Upper lobe of left lung (tissue), 6 donors: ENCODE measurements around the gene PGPEP1. TPM values are rescaled to one million over a fixed set of nuclear protein-coding genes. Genes with fewer than 3 reads are reported as not detected.

Experiments
- ATAC-seq, 2 donors: fragments of 200-7000 bp; cut with Tn5 transposase; one replicate each; pipeline ENCODE4 v1.9.1; 2022; ENCODE audit warnings: mild to moderate bottlenecking in 2 of 2, moderate library complexity in 2 of 2; ENCODE audit not compliant: low FRiP score in 2 of 2
- DNase-seq, 2 donors: peaks; one replicate each; pipeline ENCODE4 v3.0.0-alpha.2; 2019 to 2020
- H3K27ac ChIP-seq, 4 donors: fragments of 200-600 bp; sonication (generic); one replicate each; pipeline ENCODE4 v1.5.1; 2016 to 2019
- H3K27me3 ChIP-seq, 4 donors: fragments of 200-600 bp; sonication (generic); one replicate each; pipeline ENCODE4 v1.5.1; 2017 to 2019
- H3K36me3 ChIP-seq, 4 donors: fragments of 200-600 bp; sonication (generic); one replicate each; pipeline ENCODE4 v1.5.1; 2016 to 2019
- H3K4me1 ChIP-seq, 4 donors: fragments of 200-600 bp; sonication (generic); one replicate each; pipeline ENCODE4 v1.5.1; 2018 to 2019
- H3K4me3 ChIP-seq, 4 donors: fragments of 200-600 bp; sonication (generic); one replicate each; pipeline ENCODE4 v1.5.1; 2017 to 2019; ENCODE audit warnings: mild to moderate bottlenecking in 2 of 4, moderate library complexity in 1 of 4
- H3K9me3 ChIP-seq, 4 donors: fragments of 200-600 bp; sonication (generic); one replicate each; pipeline ENCODE4 v1.5.1; 2018 to 2019
- EP300 ChIP-seq, 4 donors: sonication (generic); formaldehyde crosslinking; IDR thresholded peaks; one replicate each; pipeline ENCODE4 v1.5.1; 2017; ENCODE audit warnings: antibody characterized with exemption in 4 of 4, control low read depth in 2 of 4
- POLR2A ChIP-seq, 4 donors: fragments of 450-650 bp; IDR thresholded peaks; one replicate each; pipeline ENCODE4 v1.5.1; 2016 to 2017; ENCODE audit warnings: antibody characterized with exemption in 4 of 4, mild to moderate bottlenecking in 2 of 4
- POLR2AphosphoS5 ChIP-seq, 2 donors: sonication (generic); formaldehyde crosslinking; IDR thresholded peaks; one replicate each; pipeline ENCODE4 v1.5.1; 2017; ENCODE audit warnings: antibody characterized with exemption in 2 of 2
- WGBS, 2 donors: methylation state at CpG; one replicate each; pipeline ENCODE4 v1.1.5; 2017 to 2018; 5-methylcytosine and 5-hydroxymethylcytosine counted together
- total RNA-seq, 6 donors: library from RNA; depleted of rRNA in 4 of 6; stranded (reverse); fragments of >200 nt in 4 of 6; gene quantifications; one replicate each; pipeline versions ENCODE4 v1.1.0 to v1.2.1, GENCODE V29; 2016 to 2021
- TF ChIP-seq, protein P1 (sequence below), 6 experiments: fragments of 450-650 bp in 4 of 6; fragments of 200-600 bp in 2 of 6; sonication (generic) in 2 of 6; IDR thresholded peaks; one replicate each; pipeline ENCODE4 v1.5.1; 2016 to 2019; ENCODE audit warnings: antibody characterized with exemption in 6 of 6
- donor health status: DM: no; HTN: no; CAD: no; lungs with moderate emphysema.
- donor health status: DM: no; HTN: yes; CAD: no; lungs with severe emphysema.

The PGPEP1 gene
- total RNA-seq, 6 donors from 2014 or later, result 15.5 to 42.8 (median 28.1) TPM

DNA sequence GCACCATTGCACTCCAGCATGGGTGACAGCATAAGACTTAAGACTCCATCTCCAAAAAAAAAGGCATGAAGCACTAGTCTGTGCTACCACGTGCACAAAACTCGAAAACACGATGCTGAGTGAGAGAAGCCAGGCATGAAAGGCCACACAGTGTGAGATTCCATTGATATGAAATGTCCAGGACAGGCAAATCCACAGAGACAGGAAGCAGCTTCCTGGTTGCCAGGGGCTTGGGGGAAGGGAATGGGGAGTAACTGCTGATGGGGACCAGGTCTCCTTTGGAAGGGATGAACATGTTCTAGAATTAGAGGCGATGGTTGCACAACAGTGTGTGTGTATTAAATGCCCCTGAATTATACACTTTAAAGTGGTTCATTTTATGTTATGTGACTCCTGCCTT, 43.1 kb upstream of the PGPEP1 start:
- H3K36me3 ChIP-seq, result no peaks in the 10 kb centered on the region
- TF ChIP-seq POLR2A (IDR thresholded peaks at IDR 0.05) (no peak), POLR2AphosphoS5 (IDR thresholded peaks at IDR 0.05) (no peak), EP300 (IDR thresholded peaks at IDR 0.05) (no peak)
- TF ChIP-seq, protein P1, sequence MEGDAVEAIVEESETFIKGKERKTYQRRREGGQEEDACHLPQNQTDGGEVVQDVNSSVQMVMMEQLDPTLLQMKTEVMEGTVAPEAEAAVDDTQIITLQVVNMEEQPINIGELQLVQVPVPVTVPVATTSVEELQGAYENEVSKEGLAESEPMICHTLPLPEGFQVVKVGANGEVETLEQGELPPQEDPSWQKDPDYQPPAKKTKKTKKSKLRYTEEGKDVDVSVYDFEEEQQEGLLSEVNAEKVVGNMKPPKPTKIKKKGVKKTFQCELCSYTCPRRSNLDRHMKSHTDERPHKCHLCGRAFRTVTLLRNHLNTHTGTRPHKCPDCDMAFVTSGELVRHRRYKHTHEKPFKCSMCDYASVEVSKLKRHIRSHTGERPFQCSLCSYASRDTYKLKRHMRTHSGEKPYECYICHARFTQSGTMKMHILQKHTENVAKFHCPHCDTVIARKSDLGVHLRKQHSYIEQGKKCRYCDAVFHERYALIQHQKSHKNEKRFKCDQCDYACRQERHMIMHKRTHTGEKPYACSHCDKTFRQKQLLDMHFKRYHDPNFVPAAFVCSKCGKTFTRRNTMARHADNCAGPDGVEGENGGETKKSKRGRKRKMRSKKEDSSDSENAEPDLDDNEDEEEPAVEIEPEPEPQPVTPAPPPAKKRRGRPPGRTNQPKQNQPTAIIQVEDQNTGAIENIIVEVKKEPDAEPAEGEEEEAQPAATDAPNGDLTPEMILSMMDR (IDR thresholded peaks at IDR 0.05), result no peak
- H3K9me3 ChIP-seq, result no peaks in the 10 kb centered on the region
- ATAC-seq (no peak), DNase-seq (no peak)
- no peaks in the 10 kb centered on the region for H3K27me3 ChIP-seq
- peak overlapping the region in 1 of 4 donors; percentile 6 for H3K27ac ChIP-seq
- 44 to 53% methylated on average over 4 of the region's 4 CpGs for WGBS, 2 donors
- H3K4me1 ChIP-seq, result peaks cover 20 to 37% (median 31%) of the 10 kb centered on the region in 4 donors
- H3K4me3 ChIP-seq, result no peak overlapping the region

DNA sequence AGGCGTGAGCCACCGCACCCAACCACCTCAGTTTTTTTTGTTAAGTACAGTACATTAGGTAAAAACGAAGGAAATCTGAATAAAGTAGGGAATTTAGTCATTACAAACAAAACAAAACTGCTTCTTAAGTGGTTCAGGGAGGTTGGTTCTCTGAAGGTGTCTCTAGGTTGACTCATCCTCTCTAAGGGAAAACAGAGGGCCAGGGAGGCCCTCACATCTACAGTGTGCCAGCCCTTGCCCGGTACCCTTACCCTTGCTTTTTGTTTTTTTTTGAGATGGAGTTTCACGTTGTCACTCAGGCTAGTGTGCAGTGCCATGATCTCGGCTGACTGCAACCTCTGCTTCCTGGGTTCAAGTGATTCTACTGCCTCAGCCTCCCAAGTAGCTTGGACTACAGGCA, 41.8 kb upstream of the PGPEP1 start:
- H3K27me3 ChIP-seq, result no peaks in the 10 kb centered on the region
- DNase-seq (no peak), ATAC-seq (no peak)
- H3K4me1 ChIP-seq, result peaks cover 22 to 38% (median 33%) of the 10 kb centered on the region in 4 donors
- TF ChIP-seq POLR2AphosphoS5 (IDR thresholded peaks at IDR 0.05) (no peak), POLR2A (IDR thresholded peaks at IDR 0.05) (no peak), EP300 (IDR thresholded peaks at IDR 0.05) (no peak)
- no peaks in the 10 kb centered on the region for H3K9me3 ChIP-seq
- peak overlapping the region in 1 of 4 donors; percentile 7 for H3K27ac ChIP-seq
- H3K4me3 ChIP-seq, result no peak overlapping the region
- WGBS, 2 donors, result 84 to 88% methylated on average over 6 of the region's 6 CpGs
- H3K36me3 ChIP-seq, result no peaks in the 10 kb centered on the region

DNA sequence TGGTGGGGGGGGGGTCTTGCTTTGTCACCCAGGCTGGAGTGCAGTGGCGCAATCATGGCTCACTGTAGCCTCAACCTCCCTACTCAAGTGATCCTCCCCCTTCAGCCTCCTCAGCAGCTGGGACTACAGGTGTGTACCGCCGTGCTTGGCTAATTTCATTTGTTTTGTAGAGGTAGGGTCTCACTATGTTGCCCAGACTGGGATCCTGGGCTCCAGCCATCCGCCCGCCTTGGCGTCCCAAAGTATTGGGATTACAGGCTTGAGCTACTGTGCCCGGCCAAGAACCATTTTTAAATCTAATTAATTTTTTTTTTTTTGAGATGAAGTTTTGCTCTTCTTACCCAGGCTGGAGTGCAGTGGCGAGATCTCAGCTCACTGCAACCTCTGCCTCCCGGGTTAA, 40.7 kb upstream of the PGPEP1 start:
- Histone ChIP-seq H3K27ac (no peak overlapping the region), H3K4me1 (peaks cover 32 to 42% (median 41%) of the 10 kb centered on the region in 4 donors), H3K36me3 (no peaks in the 10 kb centered on the region), H3K27me3 (no peaks in the 10 kb centered on the region), H3K9me3 (no peaks in the 10 kb centered on the region), H3K4me3 (no peak overlapping the region)
- DNase-seq (no peak), ATAC-seq (no peak)
- TF ChIP-seq POLR2A (IDR thresholded peaks at IDR 0.05), result no peak
- TF ChIP-seq EP300 (IDR thresholded peaks at IDR 0.05), result no peak
- TF ChIP-seq, protein P1 (IDR thresholded peaks at IDR 0.05), result no peak
- no peak for TF ChIP-seq POLR2AphosphoS5 (IDR thresholded peaks at IDR 0.05)
- 95 to 97% methylated on average over 9 of the region's 9 CpGs for WGBS, 2 donors

DNA sequence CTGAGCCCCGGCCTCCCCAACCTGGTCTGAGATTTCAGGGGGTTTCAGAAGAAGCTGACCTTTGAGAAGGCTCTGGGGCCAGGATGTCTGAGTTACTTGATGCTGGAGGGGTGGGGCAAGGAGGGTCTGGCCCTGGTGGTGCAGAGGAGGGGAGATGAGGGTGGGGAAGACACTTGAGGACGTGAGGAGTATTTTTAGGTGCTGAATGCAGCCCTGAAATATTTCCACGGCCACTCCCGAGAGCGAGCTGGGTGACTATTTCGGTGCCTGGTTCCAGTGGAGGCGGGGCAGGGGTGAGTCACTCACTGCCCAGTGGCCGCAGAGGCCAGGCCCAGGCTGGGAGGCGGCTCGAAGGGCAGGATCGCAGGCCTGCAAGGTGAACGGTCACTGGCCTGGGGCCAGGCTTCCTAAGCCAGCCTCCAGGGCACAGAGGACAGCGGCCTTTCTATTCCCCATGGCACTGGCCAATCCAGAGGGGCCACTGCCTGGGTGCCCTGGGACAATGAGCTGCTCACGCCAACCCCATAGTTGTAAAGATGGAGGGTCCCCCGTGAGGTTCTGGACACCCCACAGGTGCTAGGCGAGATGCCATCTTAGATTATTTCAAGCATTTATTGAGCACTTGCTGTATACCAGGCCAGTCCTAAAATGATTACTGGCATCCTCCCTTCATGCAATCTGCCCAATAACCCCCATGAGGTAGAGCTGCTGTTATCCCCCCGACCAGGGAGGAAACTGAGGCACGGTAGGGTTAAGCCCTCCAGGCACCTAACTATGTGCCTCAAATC, 39.3 kb upstream of the PGPEP1 start:
- H3K36me3 ChIP-seq, result no peaks in the 10 kb centered on the region
- DNase-seq (peak; percentile 86 to 90), ATAC-seq (peak; percentile 78 to 85)
- no peak overlapping the region for H3K4me3 ChIP-seq
- H3K27ac ChIP-seq, result peak overlapping the region; percentile 58 to 95 (median 82)
- TF ChIP-seq, protein P1 (IDR thresholded peaks at IDR 0.05), result peak in 1 of 6 experiments; percentile 6
- TF ChIP-seq POLR2AphosphoS5 (IDR thresholded peaks at IDR 0.05) (peak; percentile 46 to 57), POLR2A (IDR thresholded peaks at IDR 0.05) (no peak), EP300 (IDR thresholded peaks at IDR 0.05) (no peak)
- no peaks in the 10 kb centered on the region for H3K9me3 ChIP-seq
- WGBS, 2 donors, result 52 to 53% methylated on average over 12 to 18 of the region's 18 CpGs
- H3K4me1 ChIP-seq, result peaks cover 45 to 57% (median 55%) of the 10 kb centered on the region in 4 donors
- no peaks in the 10 kb centered on the region for H3K27me3 ChIP-seq

DNA sequence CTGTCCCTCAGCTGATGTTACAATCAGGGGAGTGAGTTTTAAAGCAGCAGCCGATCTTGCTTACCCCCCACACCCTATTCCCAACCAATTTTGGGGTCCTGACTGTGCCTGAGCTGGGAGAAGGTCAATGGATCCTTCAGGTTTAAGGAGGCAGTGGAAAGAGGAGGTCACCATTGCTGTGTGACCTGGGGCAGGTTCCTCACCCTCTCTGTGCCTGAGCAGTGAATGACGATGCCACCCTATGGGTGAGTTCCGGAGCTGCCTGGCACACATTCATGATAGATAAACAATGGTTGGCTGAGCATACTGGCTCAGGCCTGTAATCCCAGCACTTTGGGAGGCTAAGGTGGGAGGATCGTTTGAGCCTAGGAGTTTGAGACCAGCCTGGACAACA, 38.7 kb upstream of the PGPEP1 start:
- H3K36me3 ChIP-seq, result no peaks in the 10 kb centered on the region
- H3K4me3 ChIP-seq, result no peak overlapping the region
- no peaks in the 10 kb centered on the region for H3K27me3 ChIP-seq
- no peak for ATAC-seq
- 78 to 86% methylated on average over 4 of the region's 4 CpGs for WGBS, 2 donors
- TF ChIP-seq EP300 (IDR thresholded peaks at IDR 0.05), result no peak
- TF ChIP-seq, protein P1 (IDR thresholded peaks at IDR 0.05), result no peak
- TF ChIP-seq POLR2A (IDR thresholded peaks at IDR 0.05), result no peak
- no peak for TF ChIP-seq POLR2AphosphoS5 (IDR thresholded peaks at IDR 0.05)
- H3K27ac ChIP-seq, result peak overlapping the region; percentile 58 to 95 (median 82)
- peaks cover 46 to 62% (median 61%) of the 10 kb centered on the region in 4 donors for H3K4me1 ChIP-seq
- DNase-seq, result no peak
- H3K9me3 ChIP-seq, result no peaks in the 10 kb centered on the region
